ENCODE measurements around the gene MGARP.

The MGARP gene

DNA sequence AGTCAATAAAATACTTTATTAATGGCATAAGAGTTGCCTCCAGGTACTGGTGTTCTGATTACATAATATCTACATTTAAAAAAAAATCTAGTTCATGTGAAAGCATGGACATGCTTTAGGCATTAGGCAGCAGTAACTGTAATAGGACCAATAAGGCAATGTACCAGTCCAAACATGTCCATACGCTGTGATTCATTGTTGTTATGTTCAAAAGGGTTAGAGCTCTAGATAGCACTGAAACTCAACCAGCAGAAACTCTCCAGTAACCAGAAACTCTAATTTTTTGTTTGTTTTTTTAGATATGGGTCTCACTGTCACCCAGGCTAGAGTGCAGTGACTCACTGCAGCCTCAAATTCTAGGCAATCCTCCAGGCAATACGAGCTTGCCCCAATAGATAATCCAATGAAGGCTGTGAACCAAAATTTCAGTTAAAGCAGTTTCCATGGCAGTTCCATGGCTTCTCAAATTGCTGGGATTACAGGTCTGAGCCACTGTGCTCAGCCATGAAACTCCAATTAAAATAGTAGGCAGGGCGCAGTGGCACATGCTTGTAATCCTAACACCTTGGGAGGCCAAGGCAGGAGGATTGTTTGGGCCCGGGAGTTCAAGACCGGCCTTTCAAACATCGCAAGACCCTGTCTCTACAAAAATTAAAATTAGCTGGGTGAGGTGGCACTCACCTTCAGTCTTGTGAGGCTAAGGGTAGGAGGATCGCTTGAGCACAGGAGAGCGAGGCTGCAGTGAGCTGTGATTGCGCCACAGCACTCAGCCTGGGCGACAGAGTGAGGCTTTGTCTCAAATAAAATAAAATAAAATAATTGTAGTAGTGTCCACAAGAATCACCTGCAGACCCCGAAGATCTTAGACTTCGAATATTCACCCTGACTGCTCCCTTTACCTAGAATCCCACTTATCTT lies 36.3 kb downstream of the MGARP start:
- DNase-seq (ENCODE audit: low read depth, low spot score): peak; percentile 97
- TF ChIP-seq, protein P1, sequence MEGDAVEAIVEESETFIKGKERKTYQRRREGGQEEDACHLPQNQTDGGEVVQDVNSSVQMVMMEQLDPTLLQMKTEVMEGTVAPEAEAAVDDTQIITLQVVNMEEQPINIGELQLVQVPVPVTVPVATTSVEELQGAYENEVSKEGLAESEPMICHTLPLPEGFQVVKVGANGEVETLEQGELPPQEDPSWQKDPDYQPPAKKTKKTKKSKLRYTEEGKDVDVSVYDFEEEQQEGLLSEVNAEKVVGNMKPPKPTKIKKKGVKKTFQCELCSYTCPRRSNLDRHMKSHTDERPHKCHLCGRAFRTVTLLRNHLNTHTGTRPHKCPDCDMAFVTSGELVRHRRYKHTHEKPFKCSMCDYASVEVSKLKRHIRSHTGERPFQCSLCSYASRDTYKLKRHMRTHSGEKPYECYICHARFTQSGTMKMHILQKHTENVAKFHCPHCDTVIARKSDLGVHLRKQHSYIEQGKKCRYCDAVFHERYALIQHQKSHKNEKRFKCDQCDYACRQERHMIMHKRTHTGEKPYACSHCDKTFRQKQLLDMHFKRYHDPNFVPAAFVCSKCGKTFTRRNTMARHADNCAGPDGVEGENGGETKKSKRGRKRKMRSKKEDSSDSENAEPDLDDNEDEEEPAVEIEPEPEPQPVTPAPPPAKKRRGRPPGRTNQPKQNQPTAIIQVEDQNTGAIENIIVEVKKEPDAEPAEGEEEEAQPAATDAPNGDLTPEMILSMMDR (IDR thresholded peaks at IDR 0.05; ENCODE audit: insufficient read depth, low read length, missing control alignments): no peak
- no peak overlapping the region for H3K4me3 ChIP-seq (ENCODE audit: low read depth, low read length)
- POLR2A ChIA-PET: interaction anchor here (0.6 to 1.5 kb wide), 5 partner anchors 10 to 57 kb away, joined by 3 to 7 read pairs (median 3); no protein-coding TSS in a partner anchor
- CTCF ChIA-PET: interaction anchor here (0.6 to 1.9 kb wide), 5 partner anchors 13 to 52 kb away, joined by 3 to 13 read pairs (median 5); partner anchors contain the start of gene MGARP

DNA sequence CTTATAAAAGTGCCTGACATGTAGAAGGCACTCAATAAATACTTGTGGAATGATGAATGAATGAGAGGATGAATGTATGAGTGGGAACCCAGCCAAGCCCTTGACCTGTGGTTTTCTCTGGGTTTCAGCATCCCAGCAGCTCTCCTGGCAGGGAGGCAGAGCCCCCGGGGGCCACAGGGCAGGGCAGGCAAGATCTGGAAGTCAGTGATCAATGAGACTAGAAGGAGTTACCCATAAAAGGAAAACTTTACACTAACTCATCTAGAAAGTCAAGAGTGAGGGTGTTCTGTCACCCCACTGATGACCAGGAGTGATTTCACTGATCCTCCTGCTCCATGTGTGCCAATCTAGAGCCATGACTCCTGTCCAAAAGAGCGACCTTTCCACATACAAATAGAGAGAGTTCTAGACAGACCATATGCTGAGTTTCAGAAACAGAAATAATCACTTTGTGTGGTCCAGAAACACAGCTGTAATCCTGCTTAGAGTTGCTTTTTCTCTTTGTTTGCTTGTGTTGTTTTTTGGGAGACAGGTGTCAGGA lies 37.4 kb downstream of the MGARP start:
- POLR2A ChIA-PET: interaction anchor here (1.5 kb wide), 1 partner anchor 10 kb away, joined by 3 read pairs; no protein-coding TSS in a partner anchor
- TF ChIP-seq, protein P1 (IDR thresholded peaks at IDR 0.05; ENCODE audit: insufficient read depth, low read length, missing control alignments): no peak
- CTCF ChIA-PET: interaction anchor here (1.1 to 1.9 kb wide), 3 partner anchors 14 to 53 kb away, joined by 3 to 13 read pairs (median 3); partner anchors contain the start of gene MGARP
- DNase-seq (ENCODE audit: low read depth, low spot score): peak; percentile 28
- H3K4me3 ChIP-seq (ENCODE audit: low read depth, low read length): no peak overlapping the region

GRCh38 chr4:139241784-139242151 lies 38.3 kb downstream of the MGARP start:
- no peak for DNase-seq (ENCODE audit: low read depth, low spot score)
- TF ChIP-seq, protein P1 (IDR thresholded peaks at IDR 0.05; ENCODE audit: insufficient read depth, low read length, missing control alignments): no peak
- ChIA-PET POLR2A (no interaction called here), CTCF (interaction anchor here (1.3 kb wide), 1 partner anchor 15 kb away, joined by 3 read pairs; no protein-coding TSS in a partner anchor)
- H3K4me3 ChIP-seq (ENCODE audit: low read depth, low read length): no peak overlapping the region

- TF ChIP-seq, protein P1 (IDR thresholded peaks at IDR 0.05; ENCODE audit: insufficient read depth, low read length, missing control alignments): no peak
- ChIA-PET CTCF (interaction anchor here (1.3 to 1.8 kb wide), 3 partner anchors 10 to 16 kb away, joined by 3 to 5 read pairs (median 5); no protein-coding TSS in a partner anchor), POLR2A (interaction anchor here (0.9 kb wide), 1 partner anchor 60 kb away, joined by 3 read pairs; the partner anchor contains the start of gene NAA15)
- no peak for DNase-seq (ENCODE audit: low read depth, low spot score)
- H3K4me3 ChIP-seq (ENCODE audit: low read depth, low read length): no peak overlapping the region
Measured at GRCh38 chr4:139241086-139241783, 38.8 kb downstream of the MGARP start.

GRCh38 chr4:139239127-139239772 lies 40.8 kb downstream of the MGARP start:
- ChIA-PET POLR2A (no interaction called here), CTCF (interaction anchor here (1.8 to 2.9 kb wide), 2 partner anchors 11 to 57 kb away, joined by 5 to 12 read pairs; no protein-coding TSS in a partner anchor)

More at GRCh38 chr4:139239127-139239772, 40.8 kb downstream of the MGARP start:
- TF ChIP-seq, protein P1 (IDR thresholded peaks at IDR 0.05; ENCODE audit: insufficient read depth, low read length, missing control alignments): no peak
- no peak for DNase-seq (ENCODE audit: low read depth, low spot score)
- no peak overlapping the region for H3K4me3 ChIP-seq (ENCODE audit: low read depth, low read length)

All from AG04449 (cell line).